ENCODE measurements around the gene TARS3.

- no peak for TF ChIP-seq CSDC2 (CRISPR knock-in tag; IDR thresholded peaks at IDR 0.05)
- TF ChIP-seq BACH2 (CRISPR knock-in tag; IDR thresholded peaks at IDR 0.05; ENCODE audit: borderline replicate concordance): no peak
- TF ChIP-seq CREB5 (CRISPR knock-in tag; IDR thresholded peaks at IDR 0.05; ENCODE audit: low read depth): no peak
- TF ChIP-seq POU6F1 (CRISPR knock-in tag; IDR thresholded peaks at IDR 0.05; ENCODE audit: borderline replicate concordance, low read depth): no peak
- no peak for TF ChIP-seq RARB (CRISPR knock-in tag; IDR thresholded peaks at IDR 0.05)
- TF ChIP-seq ZNF565 (CRISPR knock-in tag; conservative IDR thresholded peaks at IDR 0.05; ENCODE audit: low read depth): no peak
These were observed 48.6 kb upstream of the TARS3 start for GRCh38 chr15:101772921-101773320.
